Stomach (tissue), 4 donors: ENCODE data around the gene ZNF518B.

Source experiments
- POLR2A ChIP-seq, 4 donors: fragments of 450-650 bp; IDR thresholded peaks; one replicate each; pipeline ENCODE4 v1.6.1; 2016; ENCODE audit warnings: antibody characterized with exemption in 4 of 4, control low read depth in 2 of 4, mild to moderate bottlenecking in 1 of 4, moderate library complexity in 1 of 4
- POLR2AphosphoS5 ChIP-seq, 3 donors: sonication (generic); formaldehyde crosslinking; IDR thresholded peaks; one replicate each; pipeline ENCODE4 v1.6.1; 2016; ENCODE audit warnings: antibody characterized with exemption in 3 of 3
- TF ChIP-seq, protein P1 (sequence below), 7 experiments: fragments of 450-650 bp in 4 of 7; fragments of 200-600 bp in 3 of 7; sonication (generic) in 3 of 7; IDR thresholded peaks; one replicate each; pipeline ENCODE4 v1.5.1; 2016 to 2019; ENCODE audit warnings: antibody characterized with exemption in 7 of 7, control low read depth in 2 of 7, mild to moderate bottlenecking in 1 of 7

DNA sequence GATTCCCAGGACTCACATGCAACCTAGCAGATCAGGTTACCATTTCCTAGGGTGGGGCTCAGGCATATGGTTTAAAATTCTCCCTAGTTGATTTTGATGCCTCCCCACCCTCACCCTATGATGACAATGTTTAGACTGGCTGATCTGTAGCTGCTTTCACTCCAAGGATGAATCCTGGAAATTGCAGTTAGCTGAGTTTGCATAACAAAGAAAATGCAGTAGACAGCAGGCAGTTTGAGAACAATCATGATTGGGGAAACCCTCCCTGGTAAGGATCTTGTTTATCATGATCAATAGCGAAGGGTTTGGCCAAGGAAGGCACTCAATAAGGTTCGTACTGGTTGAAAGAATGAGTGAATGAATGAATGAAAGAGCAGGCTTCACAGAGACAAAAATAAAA lies 2.1 kb downstream of the ZNF518B start:
- TF ChIP-seq POLR2A (IDR thresholded peaks at IDR 0.05) (no peak), POLR2AphosphoS5 (IDR thresholded peaks at IDR 0.05) (no peak)
- TF ChIP-seq, protein P1, sequence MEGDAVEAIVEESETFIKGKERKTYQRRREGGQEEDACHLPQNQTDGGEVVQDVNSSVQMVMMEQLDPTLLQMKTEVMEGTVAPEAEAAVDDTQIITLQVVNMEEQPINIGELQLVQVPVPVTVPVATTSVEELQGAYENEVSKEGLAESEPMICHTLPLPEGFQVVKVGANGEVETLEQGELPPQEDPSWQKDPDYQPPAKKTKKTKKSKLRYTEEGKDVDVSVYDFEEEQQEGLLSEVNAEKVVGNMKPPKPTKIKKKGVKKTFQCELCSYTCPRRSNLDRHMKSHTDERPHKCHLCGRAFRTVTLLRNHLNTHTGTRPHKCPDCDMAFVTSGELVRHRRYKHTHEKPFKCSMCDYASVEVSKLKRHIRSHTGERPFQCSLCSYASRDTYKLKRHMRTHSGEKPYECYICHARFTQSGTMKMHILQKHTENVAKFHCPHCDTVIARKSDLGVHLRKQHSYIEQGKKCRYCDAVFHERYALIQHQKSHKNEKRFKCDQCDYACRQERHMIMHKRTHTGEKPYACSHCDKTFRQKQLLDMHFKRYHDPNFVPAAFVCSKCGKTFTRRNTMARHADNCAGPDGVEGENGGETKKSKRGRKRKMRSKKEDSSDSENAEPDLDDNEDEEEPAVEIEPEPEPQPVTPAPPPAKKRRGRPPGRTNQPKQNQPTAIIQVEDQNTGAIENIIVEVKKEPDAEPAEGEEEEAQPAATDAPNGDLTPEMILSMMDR (IDR thresholded peaks at IDR 0.05) = no peak
